ENCODE measurements around the gene SFT2D3. TPM values are rescaled to one million over a fixed set of nuclear protein-coding genes. Genes with fewer than 3 reads are reported as not detected.

Gene SFT2D3
- total RNA-seq, 2 donors from 2014 or later = 6.0 to 7.5 TPM

DNA sequence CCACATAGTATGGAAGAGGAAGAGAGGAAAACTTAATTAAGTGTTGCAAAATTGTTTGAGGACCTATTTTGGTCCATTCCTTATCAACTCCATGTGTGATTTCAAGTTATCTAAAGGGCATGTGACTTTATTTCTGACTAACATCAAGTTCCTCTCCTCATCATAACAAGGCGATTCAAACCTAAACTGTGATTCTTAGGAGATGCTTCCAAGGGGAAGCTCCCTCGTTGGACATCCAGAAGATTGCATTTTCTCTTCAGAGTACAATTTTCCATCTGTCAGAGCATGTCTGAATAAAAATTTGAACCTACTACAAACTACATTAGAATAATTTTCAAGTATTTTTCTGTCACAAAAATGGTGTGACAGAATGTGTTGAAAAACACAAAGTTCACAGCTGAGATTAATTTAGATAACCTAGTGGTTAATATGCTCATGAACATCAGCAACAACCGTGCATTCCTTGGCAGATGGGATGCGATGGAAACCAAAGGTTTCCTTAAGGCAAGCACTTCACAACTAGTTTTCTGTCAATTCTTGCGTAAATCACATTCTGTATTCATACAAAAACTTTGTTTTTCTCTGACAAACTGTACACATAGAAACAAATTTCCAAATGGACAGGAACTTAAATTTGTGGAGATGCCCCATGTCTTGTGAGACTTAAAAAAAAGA lies 4.2 kb downstream of the SFT2D3 start:
- H3K27ac ChIP-seq = no peak overlapping the region
- DNase-seq = no peak
- no peak overlapping the region for H3K4me3 ChIP-seq
- H3K9me3 ChIP-seq = no peaks in the 10 kb centered on the region
- H3K36me3 ChIP-seq = peaks cover 9% of the 10 kb centered on the region
- TF ChIP-seq, protein P1, sequence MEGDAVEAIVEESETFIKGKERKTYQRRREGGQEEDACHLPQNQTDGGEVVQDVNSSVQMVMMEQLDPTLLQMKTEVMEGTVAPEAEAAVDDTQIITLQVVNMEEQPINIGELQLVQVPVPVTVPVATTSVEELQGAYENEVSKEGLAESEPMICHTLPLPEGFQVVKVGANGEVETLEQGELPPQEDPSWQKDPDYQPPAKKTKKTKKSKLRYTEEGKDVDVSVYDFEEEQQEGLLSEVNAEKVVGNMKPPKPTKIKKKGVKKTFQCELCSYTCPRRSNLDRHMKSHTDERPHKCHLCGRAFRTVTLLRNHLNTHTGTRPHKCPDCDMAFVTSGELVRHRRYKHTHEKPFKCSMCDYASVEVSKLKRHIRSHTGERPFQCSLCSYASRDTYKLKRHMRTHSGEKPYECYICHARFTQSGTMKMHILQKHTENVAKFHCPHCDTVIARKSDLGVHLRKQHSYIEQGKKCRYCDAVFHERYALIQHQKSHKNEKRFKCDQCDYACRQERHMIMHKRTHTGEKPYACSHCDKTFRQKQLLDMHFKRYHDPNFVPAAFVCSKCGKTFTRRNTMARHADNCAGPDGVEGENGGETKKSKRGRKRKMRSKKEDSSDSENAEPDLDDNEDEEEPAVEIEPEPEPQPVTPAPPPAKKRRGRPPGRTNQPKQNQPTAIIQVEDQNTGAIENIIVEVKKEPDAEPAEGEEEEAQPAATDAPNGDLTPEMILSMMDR (IDR thresholded peaks at IDR 0.05) = no peak
- peaks cover 14% of the 10 kb centered on the region for H3K4me1 ChIP-seq
- no peaks in the 10 kb centered on the region for H3K27me3 ChIP-seq
- no peak overlapping the region for H3K9ac ChIP-seq (ENCODE audit: low read depth in 2 of 2, low read length in 2 of 2)
- intact Hi-C loops (cut with DNase I) = no loop called here

DNA sequence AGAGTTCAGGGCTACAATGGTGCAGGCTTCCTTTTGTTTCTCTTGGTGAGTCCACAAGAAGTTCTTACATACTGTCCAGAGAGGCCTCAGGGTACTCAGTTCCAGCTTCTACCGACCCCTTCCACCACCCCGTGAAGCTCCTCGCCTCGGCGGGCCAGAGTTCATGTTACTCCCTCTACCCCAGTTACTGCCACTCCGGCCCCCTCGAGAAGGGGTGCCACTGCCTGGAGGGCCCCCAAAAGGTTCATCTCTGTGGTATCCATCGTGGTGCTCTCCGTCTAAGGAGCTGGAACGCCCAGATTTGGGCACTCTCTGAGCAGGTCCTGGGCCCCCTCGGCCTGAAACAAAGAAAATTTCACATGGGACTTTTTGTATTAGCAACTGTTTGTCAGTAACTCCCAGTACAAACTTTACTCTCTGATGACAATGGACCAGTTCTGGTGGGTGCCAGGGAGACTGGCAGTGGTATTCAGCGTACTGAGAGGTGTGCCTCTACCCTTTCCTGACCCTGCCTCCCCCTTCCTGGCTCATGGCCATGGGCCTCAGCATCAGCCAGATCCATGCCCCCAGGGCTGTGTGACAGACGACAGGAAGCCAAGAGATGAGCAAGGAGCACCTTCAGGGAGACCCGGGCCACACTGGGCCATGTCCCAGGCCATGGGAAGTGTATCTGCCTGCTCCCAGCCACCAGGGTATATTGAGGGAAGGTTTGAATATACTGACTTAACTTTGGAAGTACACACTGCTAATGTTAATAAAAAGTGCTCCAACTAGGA lies 5.1 kb downstream of the SFT2D3 start:
- Histone ChIP-seq H3K4me1 (peaks cover 11% of the 10 kb centered on the region), H3K9me3 (no peaks in the 10 kb centered on the region), H3K36me3 (peaks cover 9% of the 10 kb centered on the region), H3K9ac (ENCODE audit: low read depth in 2 of 2, low read length in 2 of 2) (no peak overlapping the region), H3K4me3 (no peak overlapping the region), H3K27me3 (no peaks in the 10 kb centered on the region), H3K27ac (no peak overlapping the region)
- intact Hi-C loops (cut with DNase I) = no loop called here
- TF ChIP-seq, protein P1 (IDR thresholded peaks at IDR 0.05) = no peak
- no peak for DNase-seq

DNA sequence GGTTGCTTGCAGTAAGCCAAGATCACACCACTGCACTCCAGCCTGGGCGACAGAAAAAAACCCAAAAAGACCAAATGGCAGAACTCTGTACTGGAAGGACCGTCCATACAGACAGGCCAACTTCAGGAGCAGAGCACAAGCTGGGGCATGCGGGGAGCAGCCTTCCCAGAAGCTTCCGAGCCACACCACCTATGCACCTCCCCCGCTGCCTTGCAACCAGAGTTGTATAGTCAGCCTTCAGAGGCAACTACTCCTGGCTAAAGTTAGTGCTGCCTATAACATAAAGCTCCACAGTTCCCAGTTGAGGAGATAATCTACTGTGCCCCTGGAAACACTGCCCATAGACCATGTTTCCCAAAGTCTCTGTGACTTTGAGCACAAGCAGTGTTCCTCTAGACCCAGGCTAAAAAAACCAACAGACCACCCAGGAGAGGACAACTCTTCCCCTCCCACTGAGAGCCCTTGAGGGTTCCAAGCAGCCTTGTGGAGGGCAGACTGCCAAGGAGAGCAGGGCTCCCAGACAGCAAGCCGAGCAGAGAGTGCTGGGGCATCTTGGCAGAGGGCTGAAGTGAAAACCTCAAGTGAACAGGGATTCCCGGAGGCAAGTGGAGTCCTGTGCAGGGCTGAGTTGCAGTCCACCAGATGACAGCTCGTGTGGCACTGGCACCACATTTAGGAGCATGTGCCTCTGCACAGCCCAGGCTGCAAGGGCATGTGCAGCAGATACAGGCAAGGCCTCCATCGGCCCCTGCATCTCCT lies 6.8 kb downstream of the SFT2D3 start:
- peaks cover 9% of the 10 kb centered on the region for H3K36me3 ChIP-seq
- H3K9ac ChIP-seq (ENCODE audit: low read depth in 2 of 2, low read length in 2 of 2) = no peak overlapping the region
- TF ChIP-seq, protein P1 (IDR thresholded peaks at IDR 0.05) = no peak
- intact Hi-C loops (cut with DNase I) = no loop called here
- no peak for DNase-seq
- no peaks in the 10 kb centered on the region for H3K9me3 ChIP-seq
- peaks cover 4% of the 10 kb centered on the region for H3K4me1 ChIP-seq
- H3K27me3 ChIP-seq = no peaks in the 10 kb centered on the region
- no peak overlapping the region for H3K4me3 ChIP-seq
- H3K27ac ChIP-seq = no peak overlapping the region

DNA sequence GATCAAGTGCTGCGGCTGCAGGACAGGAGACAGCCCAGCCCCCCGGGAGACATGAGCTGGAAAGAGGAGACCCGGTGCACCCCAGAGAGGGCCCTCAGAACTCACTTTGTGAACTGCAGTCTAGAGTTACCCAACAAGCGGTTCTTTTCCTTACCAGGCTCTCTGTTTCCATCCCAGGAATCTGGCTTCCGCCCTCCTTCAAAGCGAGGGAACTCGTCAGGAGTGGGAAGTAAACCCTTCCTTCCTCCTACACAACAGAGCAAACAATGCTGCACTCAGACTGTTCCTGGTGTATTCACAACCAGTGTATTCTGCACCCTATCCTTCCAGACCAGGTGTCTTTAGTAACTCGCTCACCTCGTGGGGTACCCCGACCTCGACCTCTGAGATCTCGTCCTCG lies 8.0 kb downstream of the SFT2D3 start:
- Histone ChIP-seq H3K27me3 (no peaks in the 10 kb centered on the region), H3K27ac (no peak overlapping the region), H3K9me3 (no peaks in the 10 kb centered on the region), H3K9ac (ENCODE audit: low read depth in 2 of 2, low read length in 2 of 2) (no peak overlapping the region), H3K4me3 (no peak overlapping the region), H3K4me1 (no peaks in the 10 kb centered on the region), H3K36me3 (peaks cover 9% of the 10 kb centered on the region)
- TF ChIP-seq, protein P1 (IDR thresholded peaks at IDR 0.05) = no peak
- DNase-seq = no peak
- intact Hi-C loops (cut with DNase I) = no loop called here

DNA sequence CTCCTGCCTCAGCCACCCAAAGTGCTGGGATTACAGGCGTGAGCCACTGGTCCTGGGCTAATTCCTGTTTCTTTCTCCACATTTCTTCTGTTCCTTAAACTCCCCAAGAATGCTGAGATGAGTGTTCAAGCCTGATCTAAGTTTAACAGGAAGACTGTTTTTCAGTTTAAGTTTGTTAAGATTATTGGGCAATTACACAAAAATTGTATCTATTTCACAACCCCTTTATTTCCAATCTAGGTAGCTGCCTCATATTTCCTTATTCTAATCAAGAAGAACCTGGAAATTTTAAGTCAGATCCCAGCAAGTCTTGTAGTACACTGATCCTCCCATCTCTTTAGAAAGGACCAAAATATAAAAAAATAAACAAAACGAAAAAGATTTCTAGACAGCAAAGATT lies 11.7 kb downstream of the SFT2D3 start:
- intact Hi-C loops (cut with DNase I) = loop anchor here (10.0 kb wide), 1 partner anchor 82 kb away; no protein-coding TSS in a partner anchor
- H3K36me3 ChIP-seq = peaks cover 6% of the 10 kb centered on the region
- no peak for DNase-seq

More for the DNA sequence above, 11.7 kb downstream of the SFT2D3 start:
- Histone ChIP-seq H3K9me3 (no peaks in the 10 kb centered on the region), H3K9ac (ENCODE audit: low read depth in 2 of 2, low read length in 2 of 2) (no peak overlapping the region), H3K4me3 (no peak overlapping the region), H3K4me1 (no peaks in the 10 kb centered on the region), H3K27me3 (no peaks in the 10 kb centered on the region), H3K27ac (no peak overlapping the region)
- TF ChIP-seq, protein P1 (IDR thresholded peaks at IDR 0.05) = no peak
